ENCODE data around the gene SLC35B2. TPM values are rescaled to one million over a fixed set of nuclear protein-coding genes. Genes with fewer than 3 reads are reported as not detected.
A peak's percentile ranks its signal among the peaks of the same experiment; 100 is the strongest.

The SLC35B2 gene
- total RNA-seq, 1 donor from 2014 or later, result 33.9 TPM

DNA sequence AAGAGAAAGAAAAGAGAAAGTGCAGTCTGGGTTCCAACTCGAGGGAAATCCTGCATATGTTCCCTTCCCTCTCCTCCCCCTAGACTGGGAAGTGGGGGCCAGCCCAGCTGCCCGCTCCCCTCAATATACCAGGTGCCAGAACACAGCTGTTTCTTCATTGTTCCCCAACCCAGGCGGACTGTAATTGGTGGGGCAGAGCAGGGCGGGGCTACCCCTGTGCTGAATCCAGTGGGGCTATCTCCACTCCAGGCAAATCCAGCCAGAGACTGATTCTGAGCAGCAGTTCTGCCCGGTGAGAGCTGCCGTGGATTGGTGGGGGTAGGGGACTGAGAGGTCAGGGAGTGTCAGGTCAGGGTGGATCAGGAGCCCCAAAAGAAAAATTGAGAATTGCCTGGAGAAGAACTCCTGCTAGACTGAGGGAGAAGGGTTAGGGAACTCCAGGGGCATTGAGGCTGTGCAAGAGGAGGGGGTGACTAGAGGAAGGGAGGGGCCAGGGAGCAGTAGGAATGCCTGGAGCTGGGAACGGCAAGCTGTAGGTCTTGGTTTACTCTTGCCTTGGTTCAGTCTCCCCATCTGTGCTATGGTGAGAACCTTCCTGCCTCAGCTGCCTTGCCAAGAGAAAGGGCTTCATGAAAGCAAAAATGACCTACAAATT lies 40.5 kb downstream of the SLC35B2 start, which contains the start of gene MYMX:
Gene MYMX (plus strand): TSS at position 250 of the 655 bp plus-strand sequence. CDS start 546 bp downstream, outside the sequence.
- no peaks in the 10 kb centered on the region for H3K9me3 ChIP-seq (ENCODE audit: low read depth)
- Mint-ChIP-seq H3K4me1 (peaks cover 32% of the 10 kb centered on the region), H3K36me3 (peaks cover 3% of the 10 kb centered on the region), H3K27ac (no peak within 1 kb of the TSS), H3K4me3 (peak within 1 kb of the TSS; percentile 67), H3K27me3 (ENCODE audit: insufficient read depth, low read depth) (peaks cover 13% of the 10 kb centered on the region), H3K9me3 (no peaks in the 10 kb centered on the region)
- no peaks in the 10 kb centered on the region for H4K20me1 ChIP-seq (ENCODE audit: low read depth)
- H3K4me1 ChIP-seq, result peaks cover 36% of the 10 kb centered on the region
- no peaks in the 10 kb centered on the region for H3K36me3 ChIP-seq
- H3K27me3 ChIP-seq, result peaks cover 13% of the 10 kb centered on the region
- H2AFZ ChIP-seq (replicated peaks), result peak within 1 kb of the TSS; percentile 52
- no peaks in the 10 kb centered on the region for H3K79me2 ChIP-seq (ENCODE audit: low read depth)
- no peak for TF ChIP-seq EZH2 (IDR thresholded peaks at IDR 0.05)
- TF ChIP-seq, protein P1, sequence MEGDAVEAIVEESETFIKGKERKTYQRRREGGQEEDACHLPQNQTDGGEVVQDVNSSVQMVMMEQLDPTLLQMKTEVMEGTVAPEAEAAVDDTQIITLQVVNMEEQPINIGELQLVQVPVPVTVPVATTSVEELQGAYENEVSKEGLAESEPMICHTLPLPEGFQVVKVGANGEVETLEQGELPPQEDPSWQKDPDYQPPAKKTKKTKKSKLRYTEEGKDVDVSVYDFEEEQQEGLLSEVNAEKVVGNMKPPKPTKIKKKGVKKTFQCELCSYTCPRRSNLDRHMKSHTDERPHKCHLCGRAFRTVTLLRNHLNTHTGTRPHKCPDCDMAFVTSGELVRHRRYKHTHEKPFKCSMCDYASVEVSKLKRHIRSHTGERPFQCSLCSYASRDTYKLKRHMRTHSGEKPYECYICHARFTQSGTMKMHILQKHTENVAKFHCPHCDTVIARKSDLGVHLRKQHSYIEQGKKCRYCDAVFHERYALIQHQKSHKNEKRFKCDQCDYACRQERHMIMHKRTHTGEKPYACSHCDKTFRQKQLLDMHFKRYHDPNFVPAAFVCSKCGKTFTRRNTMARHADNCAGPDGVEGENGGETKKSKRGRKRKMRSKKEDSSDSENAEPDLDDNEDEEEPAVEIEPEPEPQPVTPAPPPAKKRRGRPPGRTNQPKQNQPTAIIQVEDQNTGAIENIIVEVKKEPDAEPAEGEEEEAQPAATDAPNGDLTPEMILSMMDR (IDR thresholded peaks at IDR 0.05), result no peak
- no peak for TF ChIP-seq EZH2phosphoT487 (IDR thresholded peaks at IDR 0.05)
- H3K4me2 ChIP-seq, result peak within 1 kb of the TSS; percentile 73
- H3K9ac ChIP-seq, result no peak within 1 kb of the TSS
- H3K4me3 ChIP-seq, result peak within 1 kb of the TSS; percentile 24
- H3F3A ChIP-seq (ENCODE audit: low read depth), result peaks cover 59% of the 10 kb centered on the region
- peak; percentile 77 for DNase-seq (ENCODE audit: low spot score)
- H3K27ac ChIP-seq, result no peak within 1 kb of the TSS

DNA sequence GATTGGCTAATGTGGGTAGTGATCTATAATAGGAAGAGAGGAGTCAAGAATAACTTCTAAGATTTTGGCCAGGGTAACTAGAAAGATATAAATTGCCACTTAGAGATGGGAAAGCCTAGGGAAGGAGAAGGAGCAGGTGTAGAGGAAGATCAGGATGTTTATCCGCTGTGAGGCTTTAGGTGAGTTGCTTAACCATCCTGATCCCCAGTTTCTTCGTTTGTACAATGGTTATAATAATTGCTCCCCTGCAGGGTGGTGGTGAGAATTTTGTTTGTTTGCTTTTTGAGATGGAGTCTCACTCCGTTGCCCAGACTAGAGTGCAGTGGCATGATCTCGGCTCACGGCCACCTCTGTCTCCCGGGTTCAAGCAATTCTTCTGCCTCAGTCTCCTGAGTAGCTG lies 43.0 kb downstream of the SLC35B2 start:
- no peak overlapping the region for H2AFZ ChIP-seq (replicated peaks)
- no peak for DNase-seq (ENCODE audit: low spot score)
- H3K4me2 ChIP-seq, result no peak overlapping the region
- H4K20me1 ChIP-seq (ENCODE audit: low read depth), result no peaks in the 10 kb centered on the region
- H3K4me1 ChIP-seq, result peaks cover 29% of the 10 kb centered on the region
- H3K4me3 Mint-ChIP-seq, result no peak overlapping the region
- H3K27me3 ChIP-seq, result peaks cover 13% of the 10 kb centered on the region
- peaks cover 34% of the 10 kb centered on the region for H3F3A ChIP-seq (ENCODE audit: low read depth)
- H3K36me3 Mint-ChIP-seq, result no peaks in the 10 kb centered on the region
- H3K9ac ChIP-seq, result no peak overlapping the region
- H3K4me3 ChIP-seq, result no peak overlapping the region
- H3K27ac ChIP-seq, result no peak overlapping the region
- TF ChIP-seq EZH2 (IDR thresholded peaks at IDR 0.05) (no peak), EZH2phosphoT487 (IDR thresholded peaks at IDR 0.05) (no peak)
- TF ChIP-seq, protein P1 (IDR thresholded peaks at IDR 0.05), result no peak
- no peaks in the 10 kb centered on the region for H3K9me3 Mint-ChIP-seq
- no peaks in the 10 kb centered on the region for H3K79me2 ChIP-seq (ENCODE audit: low read depth)
- H3K36me3 ChIP-seq, result no peaks in the 10 kb centered on the region
- H3K9me3 ChIP-seq (ENCODE audit: low read depth), result no peaks in the 10 kb centered on the region
- peaks cover 14% of the 10 kb centered on the region for H3K27me3 Mint-ChIP-seq (ENCODE audit: insufficient read depth, low read depth)
- H3K4me1 Mint-ChIP-seq, result peaks cover 21% of the 10 kb centered on the region
- H3K27ac Mint-ChIP-seq, result no peak overlapping the region

DNA sequence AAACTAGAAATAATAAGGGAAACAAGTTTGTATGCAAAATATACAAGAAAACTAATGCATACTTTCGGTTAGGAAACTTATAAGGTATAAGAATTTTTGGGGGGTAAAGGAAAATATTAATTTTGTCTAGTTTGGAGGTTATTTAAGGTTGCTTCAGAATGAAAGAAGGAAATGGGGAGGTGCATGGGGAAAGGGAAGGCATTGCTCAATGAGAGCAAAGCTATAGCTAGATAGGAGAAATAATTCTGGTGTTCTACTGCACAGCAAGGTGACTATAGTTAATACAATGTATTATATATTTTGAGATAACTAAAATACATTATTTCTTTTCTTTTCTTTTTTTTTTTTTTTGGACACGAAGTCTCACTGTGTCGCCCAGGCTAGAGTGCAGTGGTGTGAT lies 46.0 kb downstream of the SLC35B2 start:
- H3K27me3 Mint-ChIP-seq (ENCODE audit: insufficient read depth, low read depth), result peaks cover 8% of the 10 kb centered on the region

More for the DNA sequence above, 46.0 kb downstream of the SLC35B2 start:
- Histone ChIP-seq H3K79me2 (ENCODE audit: low read depth) (no peaks in the 10 kb centered on the region), H3K27ac (no peak overlapping the region), H3K9me3 (ENCODE audit: low read depth) (no peaks in the 10 kb centered on the region), H3K9ac (no peak overlapping the region), H3F3A (ENCODE audit: low read depth) (peaks cover 28% of the 10 kb centered on the region), H3K36me3 (no peaks in the 10 kb centered on the region), H3K4me2 (no peak overlapping the region), H4K20me1 (ENCODE audit: low read depth) (no peaks in the 10 kb centered on the region), H3K27me3 (no peaks in the 10 kb centered on the region), H3K4me3 (no peak overlapping the region), H3K4me1 (peaks cover 13% of the 10 kb centered on the region), H2AFZ (replicated peaks) (no peak overlapping the region)
- Mint-ChIP-seq H3K36me3 (no peaks in the 10 kb centered on the region), H3K9me3 (no peaks in the 10 kb centered on the region), H3K4me3 (no peak overlapping the region), H3K27ac (no peak overlapping the region), H3K4me1 (peaks cover 13% of the 10 kb centered on the region)
- DNase-seq (ENCODE audit: low spot score), result no peak
- TF ChIP-seq EZH2 (IDR thresholded peaks at IDR 0.05), result no peak
- no peak for TF ChIP-seq EZH2phosphoT487 (IDR thresholded peaks at IDR 0.05)
- TF ChIP-seq, protein P1 (IDR thresholded peaks at IDR 0.05), result no peak

Measured in neural progenitor cell (in vitro differentiated cells).